HFF-Myc (cell line): ENCODE results near the gene TEX12.

ENCODE experiments used
- DNase-seq: peaks from one replicate; pipeline ENCODE4 v3.0.0-alpha.2; 2011; ENCODE audit warnings: low read depth; ENCODE audit errors: extremely low read depth
- H3K4me3 ChIP-seq: replicated peaks from 2 replicates; pipeline ENCODE4 v1.5.1; 2011; ENCODE audit warnings: low read depth, mild to moderate bottlenecking, control low read depth, low read length
- CTCF ChIP-seq: IDR thresholded peaks from 2 replicates; pipeline ENCODE4 v1.5.1; 2012; ENCODE audit warnings: mild to moderate bottlenecking, low read depth, low read length, control low read depth; ENCODE audit errors: missing control alignments

TEX12 gene

GRCh38 chr11:112210890-112211289, 43.7 kb downstream of the TEX12 start:
- H3K4me3 ChIP-seq = no peak overlapping the region
- no peak for DNase-seq
- TF ChIP-seq CTCF = no peak

GRCh38 chr11:112211536-112211935, 44.4 kb downstream of the TEX12 start:
- no peak overlapping the region for H3K4me3 ChIP-seq
- no peak for TF ChIP-seq CTCF
- no peak for DNase-seq

GRCh38 chr11:112212290-112212689, 45.1 kb downstream of the TEX12 start:
- TF ChIP-seq CTCF = no peak
- DNase-seq = no peak

GRCh38 chr11:112212710-112213109, 45.5 kb downstream of the TEX12 start:
- no peak overlapping the region for H3K4me3 ChIP-seq
- DNase-seq = no peak
- no peak for TF ChIP-seq CTCF

More at GRCh38 chr11:112212290-112212689, 45.1 kb downstream of the TEX12 start:
- H3K4me3 ChIP-seq = no peak overlapping the region

GRCh38 chr11:112213753-112214152, 46.6 kb downstream of the TEX12 start:
- no peak overlapping the region for H3K4me3 ChIP-seq
- TF ChIP-seq CTCF = no peak
- DNase-seq = no peak

- no peak for DNase-seq
- no peak overlapping the region for H3K4me3 ChIP-seq
- TF ChIP-seq CTCF = no peak
These were observed 48.4 kb downstream of the TEX12 start for GRCh38 chr11:112215621-112216020.

GRCh38 chr11:112216561-112217105, 49.5 kb downstream of the TEX12 start:
- no peak overlapping the region for H3K4me3 ChIP-seq
- DNase-seq = no peak
- no peak for TF ChIP-seq CTCF
